Measurements from ENCODE around the gene PCSK4.
A peak's percentile ranks its signal among the peaks of the same experiment; 100 is the strongest.

GRCh38 chr19:1468821-1469254, 21.3 kb downstream of the PCSK4 start:
- TF ChIP-seq, protein P1, sequence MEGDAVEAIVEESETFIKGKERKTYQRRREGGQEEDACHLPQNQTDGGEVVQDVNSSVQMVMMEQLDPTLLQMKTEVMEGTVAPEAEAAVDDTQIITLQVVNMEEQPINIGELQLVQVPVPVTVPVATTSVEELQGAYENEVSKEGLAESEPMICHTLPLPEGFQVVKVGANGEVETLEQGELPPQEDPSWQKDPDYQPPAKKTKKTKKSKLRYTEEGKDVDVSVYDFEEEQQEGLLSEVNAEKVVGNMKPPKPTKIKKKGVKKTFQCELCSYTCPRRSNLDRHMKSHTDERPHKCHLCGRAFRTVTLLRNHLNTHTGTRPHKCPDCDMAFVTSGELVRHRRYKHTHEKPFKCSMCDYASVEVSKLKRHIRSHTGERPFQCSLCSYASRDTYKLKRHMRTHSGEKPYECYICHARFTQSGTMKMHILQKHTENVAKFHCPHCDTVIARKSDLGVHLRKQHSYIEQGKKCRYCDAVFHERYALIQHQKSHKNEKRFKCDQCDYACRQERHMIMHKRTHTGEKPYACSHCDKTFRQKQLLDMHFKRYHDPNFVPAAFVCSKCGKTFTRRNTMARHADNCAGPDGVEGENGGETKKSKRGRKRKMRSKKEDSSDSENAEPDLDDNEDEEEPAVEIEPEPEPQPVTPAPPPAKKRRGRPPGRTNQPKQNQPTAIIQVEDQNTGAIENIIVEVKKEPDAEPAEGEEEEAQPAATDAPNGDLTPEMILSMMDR (IDR thresholded peaks at IDR 0.05): peak; percentile 51
- no peak for TF ChIP-seq ZFX (IDR thresholded peaks at IDR 0.05; ENCODE audit: borderline replicate concordance)

Measured in 22Rv1 (cell line).